HG02798 (cell line): ENCODE data around the gene MARK1.
A peak's percentile ranks its signal among the peaks of the same experiment; 100 is the strongest.

ENCODE experiments used
- ATAC-seq: cut with Tn5 transposase; IDR thresholded peaks from one replicate; pipeline ENCODE4 v1.9.1; 2021; ENCODE audit warnings: mild to moderate bottlenecking; ENCODE audit not compliant: unreplicated experiment, poor library complexity

MARK1 gene

DNA sequence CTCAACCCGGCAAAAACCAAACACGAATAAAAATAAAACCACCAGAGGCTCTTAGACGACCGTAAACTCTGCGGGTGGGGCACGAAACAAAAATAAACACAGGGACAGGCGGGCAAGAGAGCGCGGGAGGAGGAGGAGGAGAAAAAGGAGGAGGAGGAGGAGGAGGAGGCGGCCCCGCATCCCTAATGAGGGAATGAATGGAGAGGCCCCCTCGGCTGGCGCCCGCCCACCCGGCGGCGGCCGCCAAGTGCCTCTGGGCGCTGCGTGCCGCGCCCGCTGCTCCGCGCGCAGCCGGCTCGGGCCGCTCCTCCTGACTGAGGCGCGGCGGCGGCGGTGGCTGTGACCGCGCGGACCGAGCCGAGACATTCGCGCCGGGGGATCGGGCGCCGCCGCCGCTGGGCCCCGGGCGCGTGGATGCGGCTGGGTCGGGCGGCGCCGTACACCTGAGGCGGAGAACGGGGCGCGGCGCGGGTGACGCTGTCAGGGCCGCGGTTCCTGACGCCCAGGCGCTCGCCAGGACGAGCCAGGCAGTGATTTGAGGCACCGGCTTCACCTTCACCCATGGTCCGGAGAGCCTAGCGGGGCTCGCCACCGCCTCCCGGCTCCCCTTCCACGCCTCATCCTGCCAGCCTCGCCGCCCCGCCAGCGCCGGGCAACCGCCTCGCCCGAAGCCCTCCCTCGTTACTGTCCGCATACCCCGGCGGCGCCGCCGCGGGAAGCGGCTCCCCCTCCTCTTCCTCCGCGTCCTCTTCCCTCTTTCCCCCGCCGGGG lies at the start of gene MARK1:
Gene MARK1 (plus strand): TSS at position 229 of the 771 bp plus-strand sequence. CDS start 687 bp downstream, outside the sequence.
- ATAC-seq: peak; percentile 66

DNA sequence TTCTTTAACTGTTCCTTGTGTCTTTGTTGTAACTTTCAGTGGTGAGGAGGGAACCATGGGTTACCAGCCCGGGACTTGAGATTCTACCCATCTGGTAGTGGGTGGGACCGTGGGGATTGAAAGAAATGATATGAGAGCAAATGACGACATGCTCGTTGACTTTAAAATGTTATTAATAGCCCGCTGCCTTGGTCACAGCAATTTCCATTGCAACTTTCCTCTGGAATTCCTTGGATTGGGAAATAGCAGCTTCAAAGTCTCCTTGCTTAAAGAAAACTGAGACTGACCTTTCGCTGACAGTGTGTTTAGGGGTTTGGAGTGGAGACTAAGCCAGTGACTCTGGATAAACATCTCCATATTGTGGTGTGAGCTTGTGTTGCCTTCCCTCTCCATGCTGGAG lies 44.2 kb upstream of the MARK1 start:
- ATAC-seq: no peak

DNA sequence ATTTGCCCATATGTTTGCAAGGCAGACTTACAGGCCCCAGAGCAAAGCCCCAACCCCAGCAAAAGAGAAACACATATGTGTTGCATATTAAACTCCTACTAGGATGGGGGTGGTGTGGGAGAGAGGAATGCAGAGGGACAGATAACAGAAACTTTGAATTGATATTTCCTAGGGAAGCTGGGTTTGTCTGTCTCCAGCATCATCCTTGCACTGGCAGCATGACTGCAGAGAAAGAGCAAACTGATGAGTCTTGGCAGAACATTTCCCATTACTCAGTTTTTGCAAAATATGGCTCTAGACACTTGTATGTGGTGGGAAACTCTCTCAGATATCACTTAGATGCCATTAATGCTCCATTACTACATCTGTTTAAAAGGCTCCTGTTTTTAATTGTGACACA lies 43.8 kb upstream of the MARK1 start:
- no peak for ATAC-seq

DNA sequence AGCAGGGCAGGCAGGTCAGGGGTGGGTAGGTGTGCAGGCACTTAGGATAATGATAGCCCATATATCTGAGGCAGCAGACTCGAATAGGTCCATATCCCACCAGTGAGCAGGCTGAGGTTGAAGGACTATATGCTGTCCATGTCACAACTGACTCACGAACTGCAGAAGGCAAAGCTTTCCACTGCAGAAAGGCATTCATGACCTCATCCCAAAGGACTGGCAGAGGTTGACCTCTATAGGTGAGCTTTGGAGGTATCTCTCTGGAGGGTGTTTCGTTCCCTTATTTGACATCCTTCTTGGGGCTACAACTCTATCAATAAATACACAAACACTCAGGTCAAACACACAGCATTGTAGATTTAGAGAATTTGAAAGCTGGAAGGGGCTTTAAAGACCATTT lies 42.8 kb upstream of the MARK1 start:
- no peak for ATAC-seq

DNA sequence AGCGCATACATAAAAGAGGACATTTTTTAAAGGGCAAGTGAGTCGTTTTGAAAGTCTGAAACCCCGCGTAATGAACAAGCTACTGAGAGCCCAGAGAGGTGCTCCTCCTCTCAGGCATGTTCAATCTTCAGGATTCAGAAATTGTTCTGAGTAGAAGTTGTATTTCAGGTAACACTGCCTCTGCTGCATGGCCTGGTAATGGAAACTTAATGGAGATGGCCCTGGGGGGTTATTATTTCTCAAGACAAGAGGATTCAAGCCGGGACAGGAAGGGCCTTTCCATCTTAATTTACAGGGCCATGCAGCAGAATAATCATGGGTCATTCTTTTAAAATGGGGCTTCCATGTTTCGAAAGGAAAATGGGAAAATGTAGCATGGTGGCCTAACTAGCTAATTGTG lies 42.1 kb upstream of the MARK1 start:
- ATAC-seq: no peak

DNA sequence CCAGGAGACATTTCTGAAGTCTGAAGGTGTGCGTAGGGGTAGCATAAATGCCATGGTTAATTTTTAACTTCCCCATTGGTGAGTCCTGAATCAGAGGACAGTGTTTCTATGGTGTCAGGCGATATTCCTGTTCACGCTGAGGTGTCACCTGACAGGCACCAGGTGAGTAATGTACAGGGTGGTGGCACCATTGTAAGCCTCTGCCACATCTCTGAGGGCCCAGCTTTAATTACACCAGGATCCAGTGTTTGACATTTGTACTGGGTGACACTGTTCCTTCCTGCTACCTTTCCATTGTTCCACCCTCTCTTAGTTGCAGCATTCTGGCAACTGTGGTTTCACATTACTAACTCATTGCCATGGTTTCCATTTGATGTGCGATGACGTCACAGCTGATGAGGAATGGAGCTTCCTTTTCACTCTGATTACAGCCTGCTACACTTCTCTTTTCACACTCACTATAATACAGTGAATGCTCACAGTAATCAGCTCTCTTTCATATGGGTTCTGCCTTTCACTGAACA lies 40.6 kb upstream of the MARK1 start:
- no peak for ATAC-seq

DNA sequence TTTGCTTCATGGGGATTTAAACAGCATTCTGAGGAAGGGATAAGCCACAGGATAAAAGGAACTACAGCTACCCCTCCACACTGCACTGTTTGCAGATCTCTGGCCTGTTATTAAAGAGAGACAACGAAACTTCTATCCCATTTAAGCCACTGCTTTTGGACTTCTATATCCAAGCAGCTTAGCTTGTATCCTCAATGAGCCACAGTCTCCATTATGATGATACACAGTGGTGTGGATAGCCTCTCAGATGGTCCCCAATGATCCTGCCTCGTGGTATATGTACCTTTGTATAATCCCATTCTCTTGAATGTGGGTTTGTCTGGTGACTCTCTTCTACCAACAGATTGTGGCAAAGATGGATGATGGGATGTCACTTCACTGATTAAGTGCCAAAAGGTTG lies 36.0 kb upstream of the MARK1 start:
- no peak for ATAC-seq

DNA sequence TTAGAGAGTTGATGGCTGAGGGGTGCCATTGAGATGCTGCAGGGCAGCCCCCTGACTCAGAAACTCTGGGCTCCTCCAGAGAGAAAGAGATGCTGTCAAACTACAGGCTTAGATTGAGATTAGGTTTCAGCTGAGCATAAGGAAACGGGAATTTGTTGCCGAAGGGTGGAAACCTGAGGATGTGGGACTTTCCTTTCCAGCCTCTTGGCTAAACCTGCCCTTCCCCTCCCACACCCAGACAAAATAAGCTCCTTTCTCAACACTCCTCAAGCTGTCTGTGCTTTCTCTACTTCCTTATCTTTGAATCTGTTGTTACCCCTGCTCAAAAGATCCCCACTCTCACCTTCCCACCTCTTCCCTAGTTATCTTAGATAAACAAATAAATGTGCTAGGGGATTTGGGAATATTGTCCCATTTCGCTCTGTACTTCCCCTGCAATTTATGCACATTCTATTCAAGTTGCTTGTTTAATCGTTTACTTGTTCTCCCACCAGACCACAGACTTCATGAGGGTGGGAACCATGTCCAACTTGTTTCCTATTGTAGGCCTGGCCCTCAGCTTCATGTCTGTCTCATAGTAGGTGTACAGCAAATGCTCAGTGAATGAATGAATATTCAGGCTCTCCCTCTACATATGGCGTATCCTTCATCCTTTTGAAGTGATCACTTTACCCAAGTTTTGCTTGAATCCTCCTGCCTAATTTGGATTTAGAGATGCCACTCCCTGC lies 30.6 kb upstream of the MARK1 start:
- no peak for ATAC-seq

DNA sequence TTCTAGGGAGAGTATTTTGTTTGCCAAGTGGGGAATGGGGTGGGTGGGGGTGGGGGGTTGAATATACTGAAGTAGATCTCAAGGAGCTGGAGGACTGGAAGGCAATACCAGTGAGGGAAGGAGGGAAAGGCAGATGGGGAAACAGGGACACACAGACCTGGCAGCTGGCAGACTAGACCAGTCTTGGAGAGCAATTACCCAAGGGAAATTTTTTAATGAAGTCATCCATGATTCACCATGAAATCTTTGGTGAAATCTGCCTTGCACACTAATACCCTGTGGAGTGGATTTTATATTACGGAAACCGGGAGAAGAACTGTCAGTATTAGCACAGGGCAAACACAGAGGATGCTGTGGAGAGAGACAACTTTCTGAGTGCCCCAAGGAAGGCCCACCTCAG lies 29.7 kb upstream of the MARK1 start:
- no peak for ATAC-seq

DNA sequence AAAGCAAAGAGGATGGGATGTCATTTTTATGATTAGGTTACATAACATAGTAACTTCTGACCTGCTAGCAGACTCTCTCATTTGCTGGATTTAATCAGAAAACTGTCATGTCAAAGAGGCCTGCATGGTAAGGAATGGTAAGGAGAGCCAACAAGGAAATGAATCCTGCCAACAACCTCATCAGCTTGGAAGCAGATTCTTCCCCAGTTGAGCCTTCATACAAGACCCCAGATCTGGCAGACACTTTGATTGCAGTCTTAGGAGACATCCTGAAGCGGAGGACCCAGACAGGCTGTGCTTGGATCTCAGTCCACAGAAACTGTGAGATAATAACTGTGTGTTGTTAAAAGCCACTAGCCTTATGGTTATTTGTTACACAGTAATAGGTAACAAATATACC lies 27.6 kb upstream of the MARK1 start:
- ATAC-seq: no peak

DNA sequence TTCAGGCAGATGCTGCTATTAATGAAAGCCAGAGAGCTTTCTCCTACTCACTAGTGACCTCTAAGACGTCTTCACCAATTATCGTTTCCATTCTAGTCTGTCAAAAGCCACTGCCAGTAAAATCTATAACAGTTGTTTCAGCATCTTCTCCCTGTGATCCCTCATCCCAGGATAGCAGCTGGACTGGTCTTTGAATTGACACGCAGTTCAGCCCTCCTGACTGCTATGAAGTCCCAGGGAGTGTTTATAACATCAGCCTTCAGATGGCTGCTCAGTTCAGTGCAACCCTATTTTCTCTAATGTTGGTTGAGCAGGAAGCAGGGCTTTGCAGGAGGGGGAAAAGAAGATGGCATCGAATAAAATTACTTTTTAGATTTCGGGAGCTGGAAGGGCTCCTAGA lies 23.6 kb upstream of the MARK1 start:
- no peak for ATAC-seq

DNA sequence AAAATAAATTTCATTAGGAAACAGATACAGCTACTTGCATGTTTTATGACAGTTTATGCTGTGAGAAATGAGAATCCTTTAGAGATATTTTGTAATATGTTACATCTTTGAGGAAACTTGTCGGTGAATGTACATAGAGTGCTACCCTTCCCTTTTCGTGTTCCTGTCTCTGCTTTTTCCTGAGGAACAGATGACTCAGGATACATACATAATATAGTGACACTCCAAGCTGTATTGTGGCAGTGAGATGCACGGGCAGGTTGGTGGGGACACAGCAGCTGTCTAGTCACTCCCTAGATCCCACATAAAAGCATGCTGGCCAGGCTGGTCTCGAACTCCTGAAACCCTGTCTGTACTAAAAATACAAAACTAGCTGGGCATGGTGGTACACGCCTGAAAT lies 20.9 kb upstream of the MARK1 start:
- ATAC-seq: no peak

DNA sequence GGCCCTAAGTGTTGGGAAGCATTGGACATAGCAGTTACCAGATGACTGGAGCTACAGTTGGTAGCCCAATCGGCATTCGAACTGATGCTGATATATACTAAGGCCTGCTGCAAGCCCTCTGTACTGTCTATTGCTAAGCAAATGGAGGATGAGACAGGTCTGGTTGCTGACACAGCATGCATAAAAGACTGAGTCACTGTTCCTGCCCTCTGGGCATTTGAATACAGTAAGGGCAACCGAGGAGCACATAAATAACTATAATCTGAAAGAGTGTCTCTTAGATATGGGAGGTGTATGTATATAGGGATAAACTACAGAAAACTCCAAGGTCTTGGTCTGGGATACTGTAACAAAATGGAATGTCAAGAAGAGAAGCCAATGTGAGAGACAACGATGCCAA lies 16.8 kb upstream of the MARK1 start:
- ATAC-seq: no peak

DNA sequence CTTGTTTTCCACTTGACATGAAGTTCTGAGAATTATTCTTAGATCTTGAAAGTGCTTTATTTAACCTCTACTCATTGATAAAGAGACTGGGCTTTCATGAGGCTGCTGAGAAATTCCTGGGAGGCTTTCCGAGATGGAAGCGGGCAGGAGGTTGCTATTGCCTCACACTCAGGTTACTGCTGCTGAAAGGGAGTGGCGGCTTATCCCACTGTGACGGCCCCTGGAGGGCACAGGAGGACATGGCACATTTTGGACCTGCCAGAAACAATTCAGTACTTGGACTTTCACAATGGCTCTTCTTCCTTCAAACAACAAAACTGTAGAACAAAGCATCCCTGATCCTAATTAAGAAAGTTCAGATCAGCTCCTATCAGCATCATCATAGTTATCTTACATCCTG lies 16.2 kb upstream of the MARK1 start:
- ATAC-seq: no peak

DNA sequence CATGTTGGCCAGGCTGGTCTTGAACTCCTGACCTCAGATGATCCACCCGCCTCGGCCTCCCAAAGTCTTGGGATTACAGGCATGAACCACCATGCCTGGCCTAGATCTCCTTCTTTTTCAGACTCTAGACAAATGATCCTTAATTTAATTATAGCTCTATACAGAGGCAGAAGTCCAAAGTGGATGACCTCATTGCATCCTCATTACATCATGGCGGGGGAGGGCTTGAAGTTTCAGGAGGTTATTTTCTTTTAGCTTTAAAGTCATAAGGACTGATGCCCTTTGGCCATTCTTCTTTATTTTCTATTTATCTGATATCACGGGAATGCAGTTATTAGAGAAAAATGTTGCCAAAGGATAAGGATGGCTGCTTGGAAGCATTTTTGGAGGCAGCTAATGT lies 14.1 kb upstream of the MARK1 start:
- no peak for ATAC-seq

DNA sequence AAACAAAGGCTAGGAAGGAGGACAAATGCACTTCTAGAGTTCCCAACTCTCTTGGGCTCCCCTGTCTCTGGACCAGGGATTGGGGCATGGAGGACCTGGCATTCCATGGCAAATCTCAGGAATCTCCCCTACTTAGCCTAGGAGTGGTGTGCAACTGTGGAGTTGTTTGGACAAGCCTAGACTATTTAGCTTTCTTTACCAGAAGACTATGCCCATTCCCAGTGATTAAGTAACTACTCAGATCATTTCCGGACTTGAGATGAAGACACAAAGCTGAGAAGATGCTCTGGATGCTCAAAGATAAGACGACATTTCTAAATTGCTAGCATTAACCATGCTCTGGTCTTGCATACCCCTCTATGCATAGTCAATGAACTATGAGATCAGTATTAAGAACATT lies 13.7 kb upstream of the MARK1 start:
- no peak for ATAC-seq

DNA sequence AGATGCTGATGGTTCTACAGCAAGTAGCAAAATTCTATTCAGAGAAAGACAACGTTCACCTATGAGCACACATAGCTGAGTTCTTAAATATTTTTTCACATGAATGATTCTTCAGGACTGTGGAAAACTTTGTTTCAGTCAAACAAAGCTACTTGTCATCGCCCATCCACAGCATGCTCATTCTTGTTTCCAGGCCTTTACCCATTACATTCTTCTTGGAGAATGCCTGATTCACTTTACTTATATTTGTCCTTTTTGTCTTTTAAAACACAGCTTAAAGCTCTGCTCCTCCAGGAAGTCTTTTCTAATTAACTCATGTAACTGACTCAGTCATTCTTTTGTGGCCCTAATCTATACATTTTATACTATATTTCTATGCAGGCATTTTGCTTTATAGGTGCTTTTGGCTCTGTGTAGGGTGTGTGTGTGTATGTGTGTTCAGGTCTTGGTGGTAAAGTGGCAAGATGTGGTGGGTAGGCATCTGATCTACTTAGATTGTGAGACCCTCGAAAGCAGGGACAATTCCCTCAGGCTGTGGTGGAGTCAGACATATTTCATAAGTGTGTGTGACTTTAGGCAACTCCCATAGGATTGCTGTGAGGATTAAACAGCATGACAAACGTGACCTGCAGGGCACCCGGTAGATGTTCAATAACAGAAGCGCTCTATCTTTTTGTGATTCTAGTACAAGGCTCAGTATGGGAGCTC lies 11.8 kb upstream of the MARK1 start:
- ATAC-seq: no peak

DNA sequence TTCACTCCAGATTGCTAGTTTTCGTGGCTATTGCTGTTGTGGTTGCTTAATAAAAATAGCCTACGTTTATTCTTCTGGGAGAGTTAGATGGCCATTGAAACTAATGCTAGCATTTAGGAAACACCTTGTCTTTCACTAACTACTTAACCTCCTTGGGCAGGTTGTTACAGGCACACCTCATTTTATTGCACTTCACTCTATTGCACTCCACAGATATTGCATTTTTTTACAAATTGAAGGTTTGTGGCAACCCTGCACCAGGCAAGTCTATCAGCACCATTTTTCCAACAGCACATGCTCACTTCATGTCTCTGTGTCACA lies 11.3 kb upstream of the MARK1 start:
- ATAC-seq: no peak

DNA sequence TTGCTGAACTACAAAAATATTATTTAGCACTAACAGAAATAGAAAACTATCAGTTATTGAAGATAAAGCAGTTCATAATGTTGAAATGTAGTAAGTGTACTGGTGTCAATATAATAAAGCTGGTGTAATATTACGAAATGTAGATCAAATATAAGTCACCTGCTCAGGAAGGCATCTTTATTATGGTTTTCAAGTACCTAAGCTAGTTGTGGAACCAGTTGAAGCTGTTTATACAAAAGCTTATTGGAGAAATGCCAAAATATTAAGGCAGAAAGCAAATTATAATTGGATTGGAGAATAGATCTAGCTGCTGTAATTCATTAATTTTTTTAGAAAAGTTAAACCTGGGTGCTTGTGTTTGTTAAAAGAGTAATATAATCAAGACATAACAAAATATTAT lies 6.2 kb upstream of the MARK1 start:
- ATAC-seq: no peak

DNA sequence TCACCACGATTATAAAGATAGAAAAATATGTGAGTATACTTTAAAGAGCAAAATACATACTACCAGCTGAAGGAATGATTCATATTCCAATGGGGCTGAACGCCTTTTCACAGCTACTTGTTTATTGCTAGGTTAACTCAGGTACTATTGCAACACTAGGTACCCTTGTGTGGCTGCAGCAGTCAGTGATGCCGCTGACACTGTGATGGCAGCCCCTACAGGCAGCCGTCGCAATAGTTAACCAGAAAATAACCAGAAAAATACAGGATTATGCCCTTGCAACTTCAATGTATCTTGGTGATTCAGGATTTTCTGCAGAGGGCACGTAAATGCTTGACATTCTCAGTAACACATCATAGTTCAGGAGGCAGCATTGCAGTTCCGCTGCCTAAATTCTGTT lies 1.6 kb upstream of the MARK1 start:
- ATAC-seq: no peak

DNA sequence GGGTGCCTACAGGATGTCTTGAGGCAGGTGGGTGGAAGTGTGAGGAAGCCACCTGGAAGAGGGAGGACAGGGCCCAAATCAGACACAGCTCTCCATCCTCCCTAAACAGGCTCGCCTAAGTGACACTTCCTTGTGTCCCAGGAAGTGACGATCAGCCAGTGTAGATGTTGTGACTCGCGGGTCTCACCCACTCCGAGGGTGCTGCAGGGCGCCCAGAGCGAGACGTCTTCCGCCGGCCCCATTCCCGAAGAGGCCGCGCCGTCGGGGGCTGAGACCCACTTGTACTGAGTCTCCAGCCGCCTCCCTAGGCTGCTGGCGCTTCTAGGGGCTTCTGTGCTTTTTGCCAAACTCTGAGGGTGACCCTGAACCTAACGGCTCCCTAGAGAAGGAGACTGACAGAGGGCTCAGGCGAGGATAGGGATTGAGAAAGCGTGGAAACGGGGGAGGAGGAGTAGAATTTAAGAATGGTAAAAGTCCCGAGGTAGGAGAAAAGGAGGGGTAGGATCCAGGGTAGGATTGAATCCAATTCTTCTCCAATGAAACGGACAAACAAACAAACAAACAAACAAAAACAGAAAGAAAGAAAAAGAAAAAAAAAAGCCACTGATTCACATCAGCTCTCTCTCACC lies 543 bp upstream of the MARK1 start:
- no peak for ATAC-seq
